ENCODE results near the gene ITPR2.

DNA sequence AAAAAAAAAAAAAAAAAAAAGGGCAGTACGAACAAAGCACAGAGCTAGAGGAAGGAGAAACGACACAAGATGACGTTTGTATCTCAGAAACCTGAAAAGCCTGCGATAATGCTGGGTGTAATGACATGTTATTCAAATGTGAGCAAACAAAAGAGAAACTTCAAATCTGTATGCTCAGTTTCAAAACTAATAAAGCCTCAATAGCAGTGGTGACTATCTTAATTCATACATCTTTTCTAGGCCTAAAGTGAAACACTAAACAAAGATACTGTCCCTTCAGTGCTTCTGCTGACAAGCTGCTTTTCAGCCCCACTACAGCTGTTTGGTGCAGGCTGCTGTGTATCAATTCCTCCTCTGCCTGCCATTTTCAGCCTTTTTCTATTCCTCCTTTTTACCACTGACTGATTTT is 15.8 kb downstream of the ITPR2 start:
- no peak for TF ChIP-seq POLR2AphosphoS5 (IDR thresholded peaks at IDR 0.05; ENCODE audit: low read depth, low read length)
- TF ChIP-seq TAF1 (IDR thresholded peaks at IDR 0.05; ENCODE audit: borderline replicate concordance, low read depth, low read length) = no peak

Data from GM12892 (cell line).